Uterus (tissue), 4 donors: ENCODE data around the gene SCAF4. TPM values are rescaled to one million over a fixed set of nuclear protein-coding genes. Genes with fewer than 3 reads are reported as not detected.

Experiments
- DNase-seq, 2 donors: peaks; one replicate each; pipeline ENCODE4 v3.0.0-alpha.2; 2019 to 2020
- H3K27ac ChIP-seq, 2 donors: fragments of 200-600 bp; sonication (generic); 1 replicate in 1 of 2; 2 replicates in 1 of 2; pipeline ENCODE4 v1.5.1; 2016 to 2018
- H3K27me3 ChIP-seq, 2 donors: fragments of 200-600 bp; sonication (generic); one replicate each; pipeline ENCODE4 v1.5.1; 2018 to 2019; ENCODE audit warnings: control low read depth in 1 of 2
- H3K36me3 ChIP-seq, 2 donors: fragments of 200-600 bp; sonication (generic); one replicate each; pipeline ENCODE4 v1.5.1; 2019; ENCODE audit warnings: control low read depth in 1 of 2
- H3K4me1 ChIP-seq, 2 donors: fragments of 200-600 bp; sonication (generic); one replicate each; pipeline ENCODE4 v1.5.1; 2018 to 2019; ENCODE audit warnings: control low read depth in 1 of 2
- H3K4me3 ChIP-seq, 2 donors: fragments of 200-600 bp; sonication (generic); 1 replicate in 1 of 2; 2 replicates in 1 of 2; pipeline ENCODE4 v1.5.1; 2018 to 2019; ENCODE audit warnings: mild to moderate bottlenecking in 1 of 2
- H3K9me3 ChIP-seq, 2 donors: fragments of 200-600 bp; sonication (generic); one replicate each; pipeline ENCODE4 v1.5.1; 2019; ENCODE audit warnings: control low read depth in 1 of 2
- CTCF ChIP-seq, 4 experiments: fragments of 200-600 bp in 2 of 4; fragments of 450-650 bp in 2 of 4; sonication (generic) in 2 of 4; IDR thresholded peaks; one replicate each; pipeline ENCODE4 v1.5.1; 2016 to 2019; ENCODE audit warnings: antibody characterized with exemption in 4 of 4, mild to moderate bottlenecking in 2 of 4, moderate library complexity in 1 of 4
- POLR2A ChIP-seq, 2 donors: fragments of 450-650 bp; IDR thresholded peaks; one replicate each; pipeline ENCODE4 v1.6.1; 2016; ENCODE audit warnings: antibody characterized with exemption in 2 of 2, mild to moderate bottlenecking in 1 of 2, moderate library complexity in 1 of 2
- intact Hi-C: fragments of 100-400 bp; cut with DNase I; formaldehyde crosslinking; loops from one replicate; pipeline ENCODE4 v1.15.1; 2023; ENCODE audit warnings: low total_unique reads
- total RNA-seq, 4 donors: library from RNA; depleted of rRNA in 3 of 4; stranded (reverse); fragments of >200 nt in 3 of 4; gene quantifications; one replicate each; pipeline versions ENCODE4 v1.1.0 to v1.2.4, GENCODE V29; 2014 to 2023
- donor health status: DM: yes; HTN: yes; CAD: no.

The SCAF4 gene
- total RNA-seq, 4 donors from 2014 or later = 4.9 to 50.5 (median 13.4) TPM

- TF ChIP-seq CTCF (IDR thresholded peaks at IDR 0.05) = no peak
- no peak for TF ChIP-seq POLR2A (IDR thresholded peaks at IDR 0.05)
- Histone ChIP-seq H3K27me3 (no peaks in the 10 kb centered on the region), H3K27ac (peak overlapping the region; percentile 89 to 91), H3K4me1 (peaks cover 0 to 22% of the 10 kb centered on the region in 2 donors), H3K9me3 (no peaks in the 10 kb centered on the region), H3K36me3 (no peaks in the 10 kb centered on the region), H3K4me3 (peak overlapping the region; percentile 64 to 88)
- peak; percentile 36 to 38 for DNase-seq
- intact Hi-C loops = no loop called here
Measured at GRCh38 chr21:31731056-31731856, 662 bp downstream of the SCAF4 start.

- peaks cover 0 to 22% of the 10 kb centered on the region in 2 donors for H3K4me1 ChIP-seq
- no peaks in the 10 kb centered on the region for H3K9me3 ChIP-seq
- peak overlapping the region; percentile 89 to 91 for H3K27ac ChIP-seq
- no peaks in the 10 kb centered on the region for H3K36me3 ChIP-seq
- no peak for TF ChIP-seq CTCF (IDR thresholded peaks at IDR 0.05)
- intact Hi-C loops = no loop called here
- peak overlapping the region; percentile 64 to 88 for H3K4me3 ChIP-seq
- DNase-seq = no peak
- no peaks in the 10 kb centered on the region for H3K27me3 ChIP-seq
Measured at GRCh38 chr21:31730712-31731055, 1.2 kb downstream of the SCAF4 start.

GRCh38 chr21:31729622-31730343 is 2.1 kb downstream of the SCAF4 start:
- no peak for DNase-seq
- peak overlapping the region in 1 of 2 donors; percentile 88 for H3K4me3 ChIP-seq
- H3K27me3 ChIP-seq = no peaks in the 10 kb centered on the region
- peaks cover 0 to 22% of the 10 kb centered on the region in 2 donors for H3K4me1 ChIP-seq
- no peak for TF ChIP-seq CTCF (IDR thresholded peaks at IDR 0.05)
- no peaks in the 10 kb centered on the region for H3K9me3 ChIP-seq
- intact Hi-C loops = no loop called here
- no peak overlapping the region for H3K27ac ChIP-seq
- H3K36me3 ChIP-seq = no peaks in the 10 kb centered on the region

- Histone ChIP-seq H3K4me1 (peaks cover 0 to 22% of the 10 kb centered on the region in 2 donors), H3K36me3 (no peaks in the 10 kb centered on the region), H3K9me3 (no peaks in the 10 kb centered on the region), H3K4me3 (no peak overlapping the region), H3K27ac (no peak overlapping the region), H3K27me3 (no peaks in the 10 kb centered on the region)
- no peak for TF ChIP-seq CTCF (IDR thresholded peaks at IDR 0.05)
- TF ChIP-seq POLR2A (IDR thresholded peaks at IDR 0.05) = no peak
- DNase-seq = no peak
- intact Hi-C loops = no loop called here
Measured at GRCh38 chr21:31728952-31729351, 3.0 kb downstream of the SCAF4 start.

GRCh38 chr21:31728191-31728590 is 3.7 kb downstream of the SCAF4 start:
- no peaks in the 10 kb centered on the region for H3K27me3 ChIP-seq
- no peaks in the 10 kb centered on the region for H3K36me3 ChIP-seq
- H3K9me3 ChIP-seq = no peaks in the 10 kb centered on the region
- no peak for DNase-seq
- TF ChIP-seq POLR2A (IDR thresholded peaks at IDR 0.05) (no peak), CTCF (IDR thresholded peaks at IDR 0.05) (no peak)
- H3K4me3 ChIP-seq = no peak overlapping the region
- no peak overlapping the region for H3K27ac ChIP-seq
- intact Hi-C loops = no loop called here
- H3K4me1 ChIP-seq = peaks cover 0 to 22% of the 10 kb centered on the region in 2 donors
